ENCODE data around the gene SEC24C.

- TF ChIP-seq, protein P1, sequence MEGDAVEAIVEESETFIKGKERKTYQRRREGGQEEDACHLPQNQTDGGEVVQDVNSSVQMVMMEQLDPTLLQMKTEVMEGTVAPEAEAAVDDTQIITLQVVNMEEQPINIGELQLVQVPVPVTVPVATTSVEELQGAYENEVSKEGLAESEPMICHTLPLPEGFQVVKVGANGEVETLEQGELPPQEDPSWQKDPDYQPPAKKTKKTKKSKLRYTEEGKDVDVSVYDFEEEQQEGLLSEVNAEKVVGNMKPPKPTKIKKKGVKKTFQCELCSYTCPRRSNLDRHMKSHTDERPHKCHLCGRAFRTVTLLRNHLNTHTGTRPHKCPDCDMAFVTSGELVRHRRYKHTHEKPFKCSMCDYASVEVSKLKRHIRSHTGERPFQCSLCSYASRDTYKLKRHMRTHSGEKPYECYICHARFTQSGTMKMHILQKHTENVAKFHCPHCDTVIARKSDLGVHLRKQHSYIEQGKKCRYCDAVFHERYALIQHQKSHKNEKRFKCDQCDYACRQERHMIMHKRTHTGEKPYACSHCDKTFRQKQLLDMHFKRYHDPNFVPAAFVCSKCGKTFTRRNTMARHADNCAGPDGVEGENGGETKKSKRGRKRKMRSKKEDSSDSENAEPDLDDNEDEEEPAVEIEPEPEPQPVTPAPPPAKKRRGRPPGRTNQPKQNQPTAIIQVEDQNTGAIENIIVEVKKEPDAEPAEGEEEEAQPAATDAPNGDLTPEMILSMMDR (IDR thresholded peaks at IDR 0.05), result no peak
- no peak for TF ChIP-seq POLR2A (IDR thresholded peaks at IDR 0.05)
Observed at GRCh38 chr10:73807471-73807870, 63.3 kb downstream of the SEC24C start.
